C4-2B (cell line): Measurements from ENCODE around the gene TMX3.

ENCODE experiments used
- ZFX ChIP-seq: fragments of 450-650 bp; IDR thresholded peaks from 2 replicates; pipeline ENCODE4 v1.6.1; 2017
- TF ChIP-seq, protein P1 (sequence below): fragments of 450-650 bp; conservative IDR thresholded peaks from 2 replicates; pipeline ENCODE4 v1.5.1; 2017; ENCODE audit warnings: mild to moderate bottlenecking

DNA sequence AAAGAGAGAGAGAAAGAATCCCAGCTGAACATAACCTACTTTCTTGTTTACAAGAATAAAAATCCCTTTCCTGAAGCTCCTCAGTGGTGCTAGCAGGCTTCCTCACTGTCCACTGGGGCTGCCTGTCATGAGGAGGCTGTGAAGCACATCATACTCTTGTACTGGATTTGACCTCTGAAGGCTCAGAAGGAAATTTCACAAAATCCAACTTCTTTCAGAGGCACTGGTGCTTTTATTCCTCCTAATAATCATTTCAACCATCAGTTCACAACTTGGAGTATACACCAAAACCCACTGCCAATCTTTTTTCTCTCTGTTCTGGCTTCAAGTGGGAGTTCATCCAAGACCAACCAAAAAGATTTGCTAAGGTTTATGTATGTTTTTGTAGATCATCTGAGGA is 48.5 kb downstream of the TMX3 start:
- TF ChIP-seq, protein P1, sequence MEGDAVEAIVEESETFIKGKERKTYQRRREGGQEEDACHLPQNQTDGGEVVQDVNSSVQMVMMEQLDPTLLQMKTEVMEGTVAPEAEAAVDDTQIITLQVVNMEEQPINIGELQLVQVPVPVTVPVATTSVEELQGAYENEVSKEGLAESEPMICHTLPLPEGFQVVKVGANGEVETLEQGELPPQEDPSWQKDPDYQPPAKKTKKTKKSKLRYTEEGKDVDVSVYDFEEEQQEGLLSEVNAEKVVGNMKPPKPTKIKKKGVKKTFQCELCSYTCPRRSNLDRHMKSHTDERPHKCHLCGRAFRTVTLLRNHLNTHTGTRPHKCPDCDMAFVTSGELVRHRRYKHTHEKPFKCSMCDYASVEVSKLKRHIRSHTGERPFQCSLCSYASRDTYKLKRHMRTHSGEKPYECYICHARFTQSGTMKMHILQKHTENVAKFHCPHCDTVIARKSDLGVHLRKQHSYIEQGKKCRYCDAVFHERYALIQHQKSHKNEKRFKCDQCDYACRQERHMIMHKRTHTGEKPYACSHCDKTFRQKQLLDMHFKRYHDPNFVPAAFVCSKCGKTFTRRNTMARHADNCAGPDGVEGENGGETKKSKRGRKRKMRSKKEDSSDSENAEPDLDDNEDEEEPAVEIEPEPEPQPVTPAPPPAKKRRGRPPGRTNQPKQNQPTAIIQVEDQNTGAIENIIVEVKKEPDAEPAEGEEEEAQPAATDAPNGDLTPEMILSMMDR, result no peak
- TF ChIP-seq ZFX, result no peak
